Loucy (cell line): Measurements from ENCODE around the gene PYGB.

ENCODE experiments used
- H2AFZ ChIP-seq: fragments of 200-600 bp; sonication (generic); 2 replicates; pipeline ENCODE4 v1.6.0; 2016; ENCODE audit warnings: antibody characterized with exemption, mild to moderate bottlenecking, low read length, moderate library complexity
- H3F3A ChIP-seq: fragments of 200-600 bp; 2 replicates; pipeline ENCODE4 v1.6.0; 2016; ENCODE audit warnings: antibody characterized with exemption, low read depth, mild to moderate bottlenecking
- H3K27me3 ChIP-seq: fragments of 200-600 bp; sonication (generic); 2 replicates; pipeline ENCODE4 v1.6.1; 2014; ENCODE audit warnings: low read length, mild to moderate bottlenecking; ENCODE audit not compliant: insufficient read depth, poor library complexity, severe bottlenecking
- H3K36me3 ChIP-seq: fragments of 200-600 bp; sonication (generic); 2 replicates; pipeline ENCODE4 v1.6.1; 2016; ENCODE audit warnings: low read length; ENCODE audit not compliant: insufficient read depth
- H3K4me1 ChIP-seq: fragments of 200-600 bp; sonication (generic); 2 replicates; pipeline ENCODE4 v1.5.1; 2014; ENCODE audit warnings: low read length, mild to moderate bottlenecking; ENCODE audit not compliant: insufficient read depth, poor library complexity, severe bottlenecking
- H3K4me2 ChIP-seq: fragments of 200-600 bp; sonication (generic); 2 replicates; pipeline ENCODE4 v1.6.0; 2014; ENCODE audit warnings: antibody characterized with exemption, low read length, low read depth, mild to moderate bottlenecking; ENCODE audit not compliant: poor library complexity, severe bottlenecking
- H3K4me3 ChIP-seq: fragments of 200-600 bp; sonication (generic); 2 replicates; pipeline ENCODE4 v1.5.1; 2014; ENCODE audit warnings: low read length, mild to moderate bottlenecking, mixed read lengths; ENCODE audit not compliant: poor library complexity, severe bottlenecking
- H3K79me2 ChIP-seq: fragments of 200-600 bp; sonication (generic); 2 replicates; pipeline ENCODE4 v1.6.1; 2014; ENCODE audit warnings: low read length; ENCODE audit not compliant: insufficient read depth
- H3K9ac ChIP-seq: fragments of 200-600 bp; sonication (generic); 2 replicates; pipeline ENCODE4 v1.6.0; 2014; ENCODE audit warnings: mild to moderate bottlenecking, low read depth, low read length, moderate library complexity; ENCODE audit not compliant: poor library complexity, severe bottlenecking
- H3K9me2 ChIP-seq: fragments of 200-600 bp; sonication (generic); replicated peaks from 2 replicates; pipeline ENCODE4 v1.6.1; 2016; ENCODE audit warnings: low read depth, low read length, mixed read lengths
- H3K9me3 ChIP-seq: fragments of 200-600 bp; sonication (generic); 2 replicates; pipeline ENCODE4 v1.6.1; 2014; ENCODE audit warnings: mild to moderate bottlenecking, antibody characterized with exemption, low read length, low read depth; ENCODE audit not compliant: insufficient read depth
- H4K20me1 ChIP-seq: fragments of 200-600 bp; sonication (generic); 2 replicates; pipeline ENCODE4 v1.6.0; 2014; ENCODE audit warnings: antibody characterized with exemption, low read length, mild to moderate bottlenecking; ENCODE audit not compliant: insufficient read depth, poor library complexity, severe bottlenecking
- EZH2phosphoT487 ChIP-seq: fragments of 200-600 bp; IDR thresholded peaks from 2 replicates; pipeline ENCODE4 v1.6.1; 2018; ENCODE audit warnings: antibody characterized with exemption, mild to moderate bottlenecking, moderate library complexity, borderline replicate concordance
- TF ChIP-seq, protein P1 (sequence below): fragments of 200-600 bp; sonication (generic); conservative IDR thresholded peaks from 2 replicates; pipeline ENCODE4 v1.5.1; 2014; ENCODE audit warnings: mild to moderate bottlenecking, antibody characterized with exemption, low read length

PYGB gene

DNA sequence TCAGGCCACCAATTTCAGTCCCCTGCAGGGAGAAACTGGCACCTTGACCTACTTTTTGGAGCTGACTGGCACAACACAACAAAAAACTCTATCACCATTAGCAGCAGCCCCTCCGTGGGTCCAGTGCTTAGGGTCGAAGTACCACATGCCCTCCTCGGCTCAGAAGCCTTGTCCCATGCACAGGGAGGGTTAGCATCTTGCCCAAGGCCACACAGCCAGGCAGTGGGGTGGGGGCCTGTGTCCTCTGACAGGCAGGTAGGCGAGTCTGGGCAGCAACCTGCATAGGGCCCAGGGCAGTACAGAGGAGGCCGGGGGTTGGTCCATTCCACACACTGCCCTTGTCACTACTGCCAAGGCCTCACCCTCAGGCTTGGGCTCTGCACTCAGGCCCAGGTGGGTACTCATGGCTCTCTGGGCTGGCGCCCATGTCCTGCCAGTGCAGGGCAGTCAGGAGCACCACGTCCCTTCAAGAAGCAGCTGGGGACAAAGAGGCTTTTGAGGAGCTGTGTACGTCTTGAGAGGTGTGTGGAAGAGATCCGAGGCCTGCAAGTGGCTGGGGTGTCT lies 53.6 kb downstream of the PYGB start:
- H4K20me1 ChIP-seq, result no peaks in the 10 kb centered on the region
- H2AFZ ChIP-seq, result no peak overlapping the region
- no peaks in the 10 kb centered on the region for H3K9me2 ChIP-seq
- TF ChIP-seq, protein P1, sequence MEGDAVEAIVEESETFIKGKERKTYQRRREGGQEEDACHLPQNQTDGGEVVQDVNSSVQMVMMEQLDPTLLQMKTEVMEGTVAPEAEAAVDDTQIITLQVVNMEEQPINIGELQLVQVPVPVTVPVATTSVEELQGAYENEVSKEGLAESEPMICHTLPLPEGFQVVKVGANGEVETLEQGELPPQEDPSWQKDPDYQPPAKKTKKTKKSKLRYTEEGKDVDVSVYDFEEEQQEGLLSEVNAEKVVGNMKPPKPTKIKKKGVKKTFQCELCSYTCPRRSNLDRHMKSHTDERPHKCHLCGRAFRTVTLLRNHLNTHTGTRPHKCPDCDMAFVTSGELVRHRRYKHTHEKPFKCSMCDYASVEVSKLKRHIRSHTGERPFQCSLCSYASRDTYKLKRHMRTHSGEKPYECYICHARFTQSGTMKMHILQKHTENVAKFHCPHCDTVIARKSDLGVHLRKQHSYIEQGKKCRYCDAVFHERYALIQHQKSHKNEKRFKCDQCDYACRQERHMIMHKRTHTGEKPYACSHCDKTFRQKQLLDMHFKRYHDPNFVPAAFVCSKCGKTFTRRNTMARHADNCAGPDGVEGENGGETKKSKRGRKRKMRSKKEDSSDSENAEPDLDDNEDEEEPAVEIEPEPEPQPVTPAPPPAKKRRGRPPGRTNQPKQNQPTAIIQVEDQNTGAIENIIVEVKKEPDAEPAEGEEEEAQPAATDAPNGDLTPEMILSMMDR, result no peak
- no peak for TF ChIP-seq EZH2phosphoT487
- H3K9me3 ChIP-seq, result no peaks in the 10 kb centered on the region
- H3K4me2 ChIP-seq, result no peak overlapping the region
- H3K79me2 ChIP-seq, result no peaks in the 10 kb centered on the region
- H3K36me3 ChIP-seq, result peaks cover 26% of the 10 kb centered on the region; the same call in 1 of the 2 replicates
- H3K9ac ChIP-seq, result no peak overlapping the region
- no peaks in the 10 kb centered on the region for H3F3A ChIP-seq
- no peak overlapping the region for H3K4me3 ChIP-seq
- no peaks in the 10 kb centered on the region for H3K4me1 ChIP-seq
- no peaks in the 10 kb centered on the region for H3K27me3 ChIP-seq

DNA sequence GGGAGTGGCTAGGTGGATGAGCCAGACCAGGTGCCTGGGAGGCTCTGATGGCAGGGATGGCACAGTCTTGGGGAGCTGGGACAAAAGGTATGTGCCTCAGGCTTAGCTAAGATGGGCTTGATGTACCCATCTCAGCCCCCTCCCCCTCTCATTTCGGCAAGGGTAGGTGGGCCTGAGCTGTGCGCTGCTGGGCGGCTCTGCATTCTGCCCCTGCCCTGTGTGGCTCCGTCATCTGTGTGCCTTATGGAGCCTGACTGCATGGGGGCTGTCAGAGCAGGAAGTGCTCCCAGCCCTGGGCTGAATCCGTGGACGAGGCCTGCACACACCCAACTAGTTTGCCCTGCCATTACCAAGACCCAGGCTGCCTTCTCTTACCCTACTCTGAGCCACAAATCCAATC lies 54.7 kb downstream of the PYGB start:
- H3K4me3 ChIP-seq, result no peak overlapping the region
- H3K9ac ChIP-seq, result no peak overlapping the region
- H3K4me2 ChIP-seq, result no peak overlapping the region
- no peaks in the 10 kb centered on the region for H4K20me1 ChIP-seq
- no peaks in the 10 kb centered on the region for H3K9me2 ChIP-seq
- H3K27me3 ChIP-seq, result no peaks in the 10 kb centered on the region
- no peaks in the 10 kb centered on the region for H3K79me2 ChIP-seq
- no peaks in the 10 kb centered on the region for H3K4me1 ChIP-seq
- H3K36me3 ChIP-seq, result peaks cover 22% of the 10 kb centered on the region; the same call in 1 of the 2 replicates
- TF ChIP-seq, protein P1, result no peak
- no peak for TF ChIP-seq EZH2phosphoT487
- no peak overlapping the region for H2AFZ ChIP-seq
- H3K9me3 ChIP-seq, result no peaks in the 10 kb centered on the region
- no peaks in the 10 kb centered on the region for H3F3A ChIP-seq

DNA sequence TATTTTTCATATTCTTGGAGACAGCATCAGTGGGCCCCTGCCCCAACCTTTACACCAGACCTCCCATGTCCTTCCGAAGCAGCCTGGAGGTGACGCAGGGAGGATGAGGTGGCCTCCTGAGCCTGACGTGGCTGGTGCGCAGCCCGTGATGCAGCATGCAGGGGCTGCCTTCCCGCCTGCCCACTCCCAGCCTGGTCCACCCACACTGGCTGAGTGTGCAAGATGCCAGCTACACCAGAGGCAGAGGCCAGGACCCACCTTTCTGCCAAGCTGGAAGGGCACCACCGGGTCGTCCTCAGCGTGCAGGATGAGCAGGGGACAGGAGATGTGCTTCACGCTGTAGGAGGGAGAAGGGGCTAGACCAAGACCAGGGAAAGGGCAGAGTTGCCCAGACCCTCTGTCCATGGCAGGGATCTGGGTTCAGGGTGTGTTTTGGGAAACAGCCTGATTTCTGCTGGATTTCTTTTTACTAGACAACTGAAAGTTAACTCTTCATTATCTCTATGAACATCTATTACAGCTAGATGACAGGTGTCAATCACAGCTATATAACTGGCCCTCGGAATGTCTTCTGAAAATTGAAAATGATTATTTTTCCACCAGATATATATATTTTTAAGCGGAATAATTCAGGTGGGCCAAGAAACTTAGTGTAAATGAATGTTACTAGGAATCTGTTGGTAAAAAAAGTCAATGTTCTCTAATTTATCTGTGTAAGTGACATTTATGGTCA lies 55.6 kb downstream of the PYGB start:
- Histone ChIP-seq H3K9me3 (no peaks in the 10 kb centered on the region), H4K20me1 (no peaks in the 10 kb centered on the region), H3K9me2 (no peaks in the 10 kb centered on the region), H2AFZ (no peak overlapping the region), H3K79me2 (no peaks in the 10 kb centered on the region), H3K27me3 (no peaks in the 10 kb centered on the region), H3K4me3 (no peak overlapping the region), H3K4me1 (no peaks in the 10 kb centered on the region), H3K4me2 (no peak overlapping the region), H3F3A (no peaks in the 10 kb centered on the region), H3K36me3 (peaks cover 28% of the 10 kb centered on the region; the same call in 1 of the 2 replicates), H3K9ac (no peak overlapping the region)
- TF ChIP-seq, protein P1, result no peak
- no peak for TF ChIP-seq EZH2phosphoT487
